Endodermal cell (in vitro differentiated cells): Measurements from ENCODE around the gene TCOF1. TPM values are rescaled to one million over a fixed set of nuclear protein-coding genes. Genes with fewer than 3 reads are reported as not detected.
A peak's percentile ranks its signal among the peaks of the same experiment; 100 is the strongest.

Experiments
- DNase-seq: peaks from one replicate; pipeline ENCODE4 v3.0.0-alpha.2; 2017
- H3K27ac ChIP-seq: 2 replicates; pipeline ENCODE4 v1.5.1; 2013; ENCODE audit warnings: mild to moderate bottlenecking, low read depth, low read length, moderate library complexity
- H3K27me3 ChIP-seq: 2 replicates; pipeline ENCODE4 v1.6.1; 2013; ENCODE audit warnings: mild to moderate bottlenecking, low read length, moderate library complexity; ENCODE audit not compliant: insufficient read depth, control insufficient read depth, poor library complexity, severe bottlenecking
- H3K36me3 ChIP-seq: 2 replicates; pipeline ENCODE4 v1.7.0; 2013; ENCODE audit warnings: mild to moderate bottlenecking, low read length, moderate library complexity; ENCODE audit not compliant: control insufficient read depth, insufficient read depth
- H3K4me1 ChIP-seq: one replicate; pipeline ENCODE4 v1.7.0; 2013; ENCODE audit warnings: low read length; ENCODE audit not compliant: control insufficient read depth, insufficient read depth
- H3K4me3 ChIP-seq: 2 replicates; pipeline ENCODE4 v1.5.1; 2013; ENCODE audit warnings: mild to moderate bottlenecking, low read length, moderate library complexity
- H3K9ac ChIP-seq: 2 replicates; pipeline ENCODE4 v1.6.1; 2013; ENCODE audit warnings: mild to moderate bottlenecking, low read length, moderate library complexity; ENCODE audit not compliant: poor library complexity, severe bottlenecking; ENCODE audit errors: extremely low read depth
- H3K9me3 ChIP-seq: 2 replicates; pipeline ENCODE4 v1.6.1; 2013; ENCODE audit warnings: mild to moderate bottlenecking, low read length, moderate library complexity; ENCODE audit not compliant: control insufficient read depth
- H3K27ac Mint-ChIP-seq: 2 replicates; pipeline ENCODE4 v1.8.0; 2020; ENCODE audit warnings: mixed read lengths
- H3K27me3 Mint-ChIP-seq: 2 replicates; pipeline ENCODE4 v1.8.0; 2021; ENCODE audit warnings: mild to moderate bottlenecking, mixed read lengths; ENCODE audit not compliant: insufficient read depth
- H3K36me3 Mint-ChIP-seq: 2 replicates; pipeline ENCODE4 v1.8.0; 2020; ENCODE audit warnings: low read depth, mixed read lengths
- H3K4me1 Mint-ChIP-seq: 2 replicates; pipeline ENCODE4 v1.8.0; 2020; ENCODE audit warnings: mixed read lengths
- H3K4me3 Mint-ChIP-seq: 2 replicates; pipeline ENCODE4 v1.8.0; 2020; ENCODE audit warnings: mild to moderate bottlenecking, moderate library complexity, mixed read lengths
- H3K9me3 Mint-ChIP-seq: 2 replicates; pipeline ENCODE4 v1.8.0; 2020; ENCODE audit warnings: mild to moderate bottlenecking, mixed read lengths
- WGBS, 2 experiments: methylation state at CpG; one replicate each; pipeline versions ENCODE4 v1.1.5 to v1.1.7; 2013; ENCODE audit warnings: missing lambda C conversion rate in 2 of 2, mixed read lengths in 1 of 2; ENCODE audit not compliant: insufficient coverage in 1 of 2, insufficient read length in 1 of 2; 5-methylcytosine and 5-hydroxymethylcytosine counted together
- total RNA-seq, 2 donors: library from RNA; stranded (reverse); fragmentation: NEBNext Ultra II Directional in 1 of 2; extraction: Animal tissue kit (Norgen Biotek cat#: 25700) in 1 of 2; gene quantifications; 2 replicates in 1 of 2; 3 replicates in 1 of 2; pipeline ENCODE4 v1.2.1, GENCODE V29; 2021
- TF ChIP-seq, protein P1 (sequence below): fragments of 200-600 bp; sonication (generic); conservative IDR thresholded peaks from 2 replicates; pipeline ENCODE4 v1.5.0; 2021; ENCODE audit warnings: antibody characterized with exemption, mild to moderate bottlenecking

Gene TCOF1
- total RNA-seq, 2 donors from 2014 or later: 88.8 to 107 TPM

DNA sequence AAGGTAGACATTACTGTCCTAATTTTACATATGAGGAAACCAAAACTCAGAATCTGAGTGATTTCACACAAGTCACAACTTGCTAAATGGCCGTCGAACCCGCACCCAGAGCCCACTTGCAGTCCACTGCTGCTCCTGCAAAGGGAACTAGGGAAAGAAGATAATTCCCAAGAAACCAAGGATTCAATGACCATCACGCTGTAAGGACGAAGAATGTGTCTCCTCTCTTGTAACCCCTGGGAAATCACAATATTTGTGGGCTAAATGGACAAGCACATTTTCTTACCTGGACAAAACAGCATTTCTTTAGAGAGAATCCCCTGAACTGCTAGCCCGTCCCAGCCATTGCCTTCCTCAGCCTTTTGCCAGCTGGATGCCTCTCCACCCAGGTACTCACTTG lies 89.7 kb downstream of the TCOF1 start:
- Histone ChIP-seq H3K27me3 (no peaks in the 10 kb centered on the region), H3K36me3 (peaks cover 57% of the 10 kb centered on the region), H3K9me3 (no peaks in the 10 kb centered on the region), H3K4me3 (peak overlapping the region; percentile 91), H3K27ac (no peak overlapping the region), H3K9ac (peak overlapping the region; percentile 17), H3K4me1 (peaks cover 4% of the 10 kb centered on the region)
- Mint-ChIP-seq H3K27ac (peak overlapping the region; percentile 99), H3K27me3 (no peaks in the 10 kb centered on the region), H3K4me1 (peaks cover 17% of the 10 kb centered on the region), H3K9me3 (peaks cover 7% of the 10 kb centered on the region), H3K4me3 (peak overlapping the region; percentile 96), H3K36me3 (peaks cover 62% of the 10 kb centered on the region)
- no peak for DNase-seq
- WGBS, 2 experiments: 96 to 100% methylated on average over 5 to 6 of the region's 6 CpGs
- TF ChIP-seq, protein P1, sequence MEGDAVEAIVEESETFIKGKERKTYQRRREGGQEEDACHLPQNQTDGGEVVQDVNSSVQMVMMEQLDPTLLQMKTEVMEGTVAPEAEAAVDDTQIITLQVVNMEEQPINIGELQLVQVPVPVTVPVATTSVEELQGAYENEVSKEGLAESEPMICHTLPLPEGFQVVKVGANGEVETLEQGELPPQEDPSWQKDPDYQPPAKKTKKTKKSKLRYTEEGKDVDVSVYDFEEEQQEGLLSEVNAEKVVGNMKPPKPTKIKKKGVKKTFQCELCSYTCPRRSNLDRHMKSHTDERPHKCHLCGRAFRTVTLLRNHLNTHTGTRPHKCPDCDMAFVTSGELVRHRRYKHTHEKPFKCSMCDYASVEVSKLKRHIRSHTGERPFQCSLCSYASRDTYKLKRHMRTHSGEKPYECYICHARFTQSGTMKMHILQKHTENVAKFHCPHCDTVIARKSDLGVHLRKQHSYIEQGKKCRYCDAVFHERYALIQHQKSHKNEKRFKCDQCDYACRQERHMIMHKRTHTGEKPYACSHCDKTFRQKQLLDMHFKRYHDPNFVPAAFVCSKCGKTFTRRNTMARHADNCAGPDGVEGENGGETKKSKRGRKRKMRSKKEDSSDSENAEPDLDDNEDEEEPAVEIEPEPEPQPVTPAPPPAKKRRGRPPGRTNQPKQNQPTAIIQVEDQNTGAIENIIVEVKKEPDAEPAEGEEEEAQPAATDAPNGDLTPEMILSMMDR: no peak

DNA sequence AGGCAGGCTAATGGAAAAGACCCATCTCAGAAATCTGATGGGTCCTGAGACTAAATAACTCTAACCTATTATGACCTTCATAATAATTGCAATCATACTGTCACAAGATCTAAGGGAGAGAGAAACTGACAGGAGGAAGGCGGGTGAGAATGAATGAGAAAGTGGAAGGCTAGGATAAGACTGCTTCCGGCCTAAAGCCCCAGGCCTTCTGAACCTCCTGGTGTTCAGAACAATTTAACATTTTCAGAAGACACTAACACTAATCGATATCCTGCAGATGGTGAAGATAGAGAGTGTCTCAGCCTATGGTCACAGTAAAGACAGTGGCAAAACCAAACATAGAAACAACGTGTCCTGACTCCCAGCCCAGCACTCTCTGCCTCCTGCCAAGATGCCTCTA lies 90.8 kb downstream of the TCOF1 start:
- peaks cover 7% of the 10 kb centered on the region for H3K9me3 Mint-ChIP-seq
- peaks cover 60% of the 10 kb centered on the region for H3K36me3 Mint-ChIP-seq
- DNase-seq: no peak
- H3K4me3 Mint-ChIP-seq: peak overlapping the region; percentile 96
- Histone ChIP-seq H3K4me1 (peaks cover 3% of the 10 kb centered on the region), H3K27ac (no peak overlapping the region), H3K9ac (peak overlapping the region; percentile 97), H3K9me3 (no peaks in the 10 kb centered on the region), H3K4me3 (peak overlapping the region; percentile 91), H3K27me3 (no peaks in the 10 kb centered on the region), H3K36me3 (peaks cover 51% of the 10 kb centered on the region)
- H3K27ac Mint-ChIP-seq: peak overlapping the region; percentile 99
- peaks cover 17% of the 10 kb centered on the region for H3K4me1 Mint-ChIP-seq
- TF ChIP-seq, protein P1: no peak
- WGBS, 2 experiments: 27 to 31% methylated on average over 2 to 4 of the region's 4 CpGs
- no peaks in the 10 kb centered on the region for H3K27me3 Mint-ChIP-seq

DNA sequence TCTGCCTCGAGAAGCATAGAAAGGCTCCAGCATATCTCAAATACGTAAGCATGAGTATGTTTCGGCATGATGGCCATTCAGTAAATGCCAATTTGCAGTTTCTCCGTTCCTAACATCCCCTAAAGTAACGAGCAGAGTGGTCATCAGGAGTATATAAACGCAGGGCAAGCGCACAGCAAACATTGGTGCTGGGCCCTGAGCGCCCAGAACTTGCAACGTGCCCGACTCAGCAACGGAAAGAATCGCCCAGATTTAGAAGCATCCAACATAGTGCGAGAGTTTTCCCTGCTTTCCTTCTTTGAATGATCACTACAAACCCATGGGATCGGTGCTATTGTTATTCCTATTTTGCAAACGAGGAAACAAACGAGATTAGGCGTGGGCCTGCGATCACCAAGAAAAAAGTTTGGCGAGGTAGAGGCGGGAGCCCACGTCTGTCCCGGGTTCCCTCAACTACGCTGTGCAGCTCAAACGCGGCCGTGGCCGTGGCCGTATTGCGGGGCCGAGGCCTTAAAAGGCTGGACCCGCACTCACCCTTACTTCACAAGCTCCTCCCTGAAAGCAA lies 91.5 kb downstream of the TCOF1 start:
- peaks cover 7% of the 10 kb centered on the region for H3K9me3 Mint-ChIP-seq
- 0 to 1% methylated on average over 28 to 31 of the region's 31 CpGs for WGBS, 2 experiments
- no peak for DNase-seq
- peaks cover 3% of the 10 kb centered on the region for H3K4me1 ChIP-seq
- no peaks in the 10 kb centered on the region for H3K9me3 ChIP-seq
- peak overlapping the region; percentile 91 for H3K27ac ChIP-seq
- H3K27ac Mint-ChIP-seq: peak overlapping the region; percentile 99
- peaks cover 17% of the 10 kb centered on the region for H3K4me1 Mint-ChIP-seq
- peaks cover 53% of the 10 kb centered on the region for H3K36me3 Mint-ChIP-seq
- H3K36me3 ChIP-seq: peaks cover 44% of the 10 kb centered on the region
- TF ChIP-seq, protein P1: no peak
- H3K27me3 Mint-ChIP-seq: no peaks in the 10 kb centered on the region
- no peaks in the 10 kb centered on the region for H3K27me3 ChIP-seq
- H3K4me3 ChIP-seq: peak overlapping the region; percentile 91
- peak overlapping the region; percentile 97 for H3K9ac ChIP-seq
- H3K4me3 Mint-ChIP-seq: peak overlapping the region; percentile 96

Other genes starting within 250 kb of the TCOF1 start
- gene PDGFRB, start 201.9 kb upstream of the TCOF1 start, total RNA-seq: 1 to 10 TPM; 4.1 to 6.5 TPM
- not detected for gene CDX1, start 190.9 kb upstream of the TCOF1 start, total RNA-seq
- gene SLC6A7, start 167.6 kb upstream of the TCOF1 start, total RNA-seq: not detected
- under 1 TPM; 0.31 to 0.49 TPM for gene CAMK2A, start 67.9 kb upstream of the TCOF1 start, total RNA-seq
- gene ARSI, start 54.8 kb upstream of the TCOF1 start, total RNA-seq: 1 to 10 TPM; 2.4 to 2.7 TPM
- gene CD74, start 55.2 kb downstream of the TCOF1 start, total RNA-seq: 10 to 100 TPM; 12.4 to 20.0 TPM
- 1,000 to 10,000 TPM; 2,313 to 2,316 TPM for gene RPS14, start 92.0 kb downstream of the TCOF1 start, total RNA-seq
- gene NDST1, start 150.4 kb downstream of the TCOF1 start, total RNA-seq: 10 to 100 TPM; 53.3 to 71.7 TPM